Measurements from ENCODE around the gene VIPR2.
"Not testable (repeated sequence)": the region's sequence is repeated elsewhere in the genome, so short reads cannot be mapped to it uniquely, and the experiment has no call there.

Gene VIPR2

GRCh38 chr7:159086301-159086925 lies 58.3 kb downstream of the VIPR2 start:
- no peak for DNase-seq

DNA sequence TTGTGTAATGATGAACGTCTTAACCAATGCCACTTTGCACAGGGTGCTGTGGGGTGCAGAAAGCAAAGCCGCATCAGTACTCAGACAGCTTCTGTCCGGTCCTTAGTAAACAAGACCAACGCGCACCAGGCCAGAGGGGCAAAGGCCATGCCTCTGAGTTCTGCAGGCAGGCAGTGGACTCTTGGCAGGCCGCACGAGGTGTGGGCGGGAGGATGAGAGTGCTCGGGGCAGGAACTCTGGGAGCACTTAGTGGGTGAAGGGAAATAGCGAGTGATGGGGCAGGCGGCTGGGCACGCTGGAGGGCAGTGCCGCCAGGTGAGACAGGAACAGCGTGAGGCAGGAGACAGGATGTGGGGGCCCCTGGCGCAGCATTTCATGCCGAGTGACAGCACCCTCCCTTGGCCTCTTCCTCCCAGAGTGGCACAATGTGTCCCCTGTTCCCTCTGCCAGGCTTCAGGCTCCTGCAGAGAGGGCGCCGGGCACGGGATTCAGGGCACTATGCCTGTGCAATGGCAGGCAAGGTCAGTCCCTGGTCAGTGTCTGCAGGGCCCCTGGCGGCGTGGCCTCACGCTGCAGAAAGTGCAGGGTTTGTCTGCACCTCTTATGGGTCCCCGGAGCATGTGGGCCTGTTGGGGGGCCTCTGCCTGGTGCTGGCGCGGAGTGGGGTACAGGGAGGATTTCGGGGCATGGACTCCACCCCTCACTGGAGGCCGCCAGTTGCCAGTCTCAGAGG lies 60.4 kb downstream of the VIPR2 start:
- no peak for DNase-seq

GRCh38 chr7:159083698-159084068 lies 61.0 kb downstream of the VIPR2 start:
- no peak for DNase-seq

DNA sequence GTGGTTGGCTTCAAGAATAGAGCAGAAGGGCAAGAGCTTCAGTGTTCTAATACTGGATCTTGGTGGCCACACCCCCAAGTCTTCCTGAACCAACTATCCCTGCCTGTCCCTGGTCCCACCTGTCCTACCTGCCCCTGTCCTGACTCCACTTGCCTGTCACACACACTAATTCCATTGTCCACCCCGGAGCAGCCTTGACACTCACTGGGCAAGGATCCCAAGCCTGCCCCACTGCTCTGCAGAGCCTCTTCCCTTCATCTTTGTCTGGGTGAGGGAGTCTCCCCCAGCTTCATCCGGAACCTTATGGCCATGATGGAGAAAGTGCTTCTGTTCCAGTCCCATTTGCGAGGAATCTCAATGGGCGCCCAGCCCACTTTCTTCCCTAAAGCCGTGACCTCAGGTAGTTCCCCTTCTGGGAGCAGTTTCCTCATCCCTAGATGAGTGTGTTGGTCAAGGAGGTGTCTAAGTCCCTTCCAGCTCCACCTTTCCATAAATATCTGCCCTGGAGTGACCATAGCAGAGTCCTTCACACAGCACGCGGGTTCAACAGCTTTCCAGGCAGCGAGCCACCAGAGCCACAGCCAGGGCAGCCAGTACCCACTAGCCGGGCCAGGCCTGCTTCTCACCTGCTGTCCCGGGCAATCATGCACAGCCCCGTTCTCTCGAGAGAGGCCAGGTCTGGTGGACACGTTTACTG lies 61.5 kb downstream of the VIPR2 start:
- DNase-seq, result no peak

DNA sequence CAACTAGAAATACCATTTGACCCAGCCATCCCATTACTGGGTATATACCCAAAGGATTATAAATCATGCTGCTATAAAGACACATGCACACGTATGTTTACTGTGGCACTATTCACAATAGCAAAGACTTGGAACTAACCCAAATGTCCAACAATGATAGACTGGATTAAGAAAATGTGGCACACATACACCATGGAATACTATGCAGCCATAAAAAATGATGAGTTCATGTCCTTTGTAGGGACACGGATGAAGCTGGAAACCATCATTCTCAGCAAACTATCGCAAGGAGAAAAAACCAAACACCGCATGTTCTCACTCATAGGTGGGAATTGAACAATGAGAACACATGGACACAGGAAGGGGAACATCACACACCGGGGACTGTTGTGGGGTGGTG lies 62.6 kb downstream of the VIPR2 start:
- DNase-seq, result not testable (repeated sequence)

- DNase-seq, result no peak
These were observed 65.8 kb downstream of the VIPR2 start for GRCh38 chr7:159078911-159079270.

DNA sequence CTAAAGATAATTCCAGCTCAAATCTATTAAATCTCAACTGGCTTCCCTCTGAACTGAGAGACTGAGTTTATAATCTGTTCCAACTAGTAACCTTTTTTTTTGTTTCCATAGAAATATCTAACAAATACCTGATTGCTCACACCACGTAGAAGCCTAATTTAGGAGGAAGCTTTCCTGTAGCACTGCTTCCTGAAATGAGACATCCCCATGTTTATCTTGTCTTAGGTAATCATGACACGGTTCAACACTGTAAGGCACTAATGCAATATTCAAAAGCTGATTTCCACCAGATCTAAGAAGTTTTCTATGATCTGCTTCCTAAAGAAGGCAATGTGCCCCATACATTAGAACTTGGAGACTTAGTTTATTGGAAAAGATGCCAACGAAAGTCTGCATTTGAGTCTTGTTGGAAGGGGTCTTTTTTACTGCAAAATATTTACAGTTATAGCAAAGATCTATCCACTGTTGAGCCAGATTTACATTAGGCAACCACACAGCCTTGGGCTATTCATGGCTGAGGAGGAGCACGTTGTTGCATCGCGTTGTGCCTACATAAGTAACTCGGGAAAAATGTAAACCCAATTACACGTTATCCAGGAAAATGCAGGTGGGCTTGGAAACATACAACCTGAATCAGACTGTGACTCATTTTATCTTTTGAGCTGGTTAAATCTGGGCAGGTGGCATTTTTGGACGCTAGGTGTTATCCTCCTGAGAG lies 66.3 kb downstream of the VIPR2 start:
- no peak for DNase-seq

DNA sequence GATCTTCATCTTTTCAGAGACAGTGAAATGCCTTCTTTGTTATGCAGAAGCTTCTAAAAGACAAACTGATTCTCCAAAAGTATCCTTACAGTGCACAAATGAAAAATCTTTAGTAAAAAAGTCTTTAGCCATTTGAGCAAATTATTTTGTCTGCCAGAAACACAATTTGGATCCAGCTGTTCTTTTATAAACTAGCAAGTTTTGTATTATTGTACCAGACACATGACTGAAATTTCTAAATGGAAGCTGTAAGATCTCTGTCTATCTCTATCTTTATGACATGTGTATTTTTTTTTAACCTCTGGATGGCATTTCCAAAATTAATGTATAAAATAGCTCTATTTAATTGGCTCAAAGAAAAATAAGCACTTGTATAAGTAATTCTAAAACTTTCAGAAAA lies 68.3 kb downstream of the VIPR2 start:
- no peak for DNase-seq

DNA sequence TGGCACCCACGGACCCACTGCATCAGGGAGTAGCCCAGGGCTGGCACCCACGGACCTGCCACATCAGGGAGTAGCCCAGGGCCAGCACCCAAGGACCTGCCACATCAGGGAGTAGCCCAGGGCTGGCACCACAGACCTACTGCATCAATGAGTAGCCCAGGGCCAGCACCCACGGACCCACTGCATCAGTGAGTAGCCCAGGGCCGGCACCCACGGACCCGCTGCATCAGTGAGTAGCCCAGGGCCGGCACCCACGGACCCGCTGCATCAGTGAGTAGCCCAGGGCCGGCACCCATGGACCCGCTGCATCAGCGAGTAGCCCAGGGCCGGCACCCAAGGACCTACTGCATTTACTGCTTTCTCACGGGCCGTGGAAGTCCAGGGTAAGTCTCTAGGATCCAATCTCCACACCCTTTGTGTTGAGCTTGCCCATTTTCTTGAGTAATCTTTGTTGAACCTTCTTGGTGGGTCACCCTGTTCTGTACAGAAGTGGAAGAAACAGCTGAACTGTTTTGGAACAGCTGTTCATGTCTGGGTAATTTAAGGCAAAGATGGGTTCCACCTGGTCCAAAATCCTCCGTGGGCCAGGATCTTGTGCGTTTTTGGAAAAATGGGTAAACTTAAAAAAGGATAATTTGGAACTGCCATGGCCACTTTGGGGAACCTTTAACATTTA lies 69.0 kb downstream of the VIPR2 start:
- DNase-seq, result no peak

GRCh38 chr7:159071260-159071659 lies 73.4 kb downstream of the VIPR2 start:
- DNase-seq, result no peak

DNA sequence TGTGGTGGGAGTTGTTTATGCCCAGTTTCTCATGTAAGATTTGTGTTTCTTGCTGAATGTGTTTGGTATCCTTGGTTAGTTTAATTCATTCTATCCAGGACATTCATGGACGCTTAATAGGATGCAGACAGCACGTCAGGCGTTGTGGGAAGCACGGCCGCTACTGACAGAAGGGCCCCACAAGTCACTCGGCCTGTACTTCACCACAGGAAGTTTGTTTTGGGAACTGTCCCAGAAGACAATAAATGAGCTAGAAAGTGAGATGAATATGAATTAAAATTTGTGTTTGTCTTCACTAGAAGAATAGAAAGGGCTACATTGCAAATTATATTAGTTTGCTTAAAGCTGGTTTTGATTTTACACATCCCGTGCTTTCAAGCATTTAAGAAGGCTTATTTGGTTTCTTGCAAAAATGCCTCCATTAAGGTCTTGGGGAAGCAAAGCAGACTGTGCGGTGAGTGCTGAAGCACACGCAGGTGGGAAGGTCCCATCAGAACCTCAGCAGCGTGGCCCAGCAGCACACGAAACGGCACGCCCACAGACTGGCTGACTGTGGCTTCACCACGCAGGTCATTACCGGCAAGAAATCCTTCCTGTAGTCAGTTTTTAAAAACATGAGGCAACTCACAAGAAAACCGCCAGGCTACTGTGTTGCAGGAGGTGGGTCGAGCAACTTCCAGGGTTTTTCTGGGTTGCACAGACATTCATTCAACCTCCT lies 74.1 kb downstream of the VIPR2 start:
- DNase-seq, result no peak

- no peak for DNase-seq
These were observed 75.7 kb downstream of the VIPR2 start for GRCh38 chr7:159068893-159069448.

- no peak for DNase-seq
These were observed 76.2 kb downstream of the VIPR2 start for GRCh38 chr7:159068488-159068811.

DNA sequence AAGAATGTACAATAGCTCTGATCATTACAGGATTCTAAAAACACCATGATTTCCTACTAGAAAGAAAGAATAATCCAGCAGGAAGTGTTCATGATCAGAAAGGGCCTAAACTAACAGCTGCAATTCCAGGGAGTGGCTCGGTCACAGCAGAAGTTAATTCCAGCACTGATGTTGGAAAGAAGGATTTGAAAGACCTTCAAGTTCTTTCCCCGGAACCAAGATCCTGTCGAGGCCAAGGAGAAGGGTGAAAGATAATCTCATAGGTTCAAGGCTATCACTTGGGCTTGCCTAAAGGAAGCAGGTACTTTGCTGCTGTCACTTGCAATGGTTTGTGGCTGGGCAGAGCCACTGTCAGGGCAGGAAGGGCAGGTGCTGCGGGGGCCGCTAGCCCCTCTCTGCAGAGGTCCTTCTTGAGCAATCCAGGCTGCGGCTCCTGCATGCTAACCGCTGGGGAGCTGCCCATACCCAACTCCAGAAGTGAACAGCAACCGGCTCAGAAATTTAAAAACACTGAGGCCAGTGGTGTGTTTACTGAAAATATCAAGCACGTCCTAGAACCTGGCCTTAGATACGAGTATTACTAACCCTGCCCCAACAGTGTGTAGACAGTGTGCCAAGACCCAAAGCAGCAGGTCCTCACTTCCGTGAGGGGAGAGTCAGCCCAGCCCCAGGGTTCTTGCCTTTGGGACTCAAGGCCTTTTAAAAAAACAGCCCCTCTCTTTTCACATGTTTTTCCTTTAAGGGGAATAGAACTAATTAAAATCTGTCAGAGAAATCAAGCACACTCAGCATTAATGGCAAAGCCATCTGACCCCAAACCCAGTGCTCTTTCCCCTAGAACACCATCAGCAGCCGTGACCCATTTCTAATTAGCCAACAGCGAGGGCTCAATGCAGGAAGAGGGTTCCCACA lies 76.8 kb downstream of the VIPR2 start:
- DNase-seq, result no peak

GRCh38 chr7:159066816-159067575 lies 77.7 kb downstream of the VIPR2 start:
- DNase-seq, result no peak

GRCh38 chr7:159065852-159066480 lies 78.7 kb downstream of the VIPR2 start:
- no peak for DNase-seq

- DNase-seq, result no peak
These were observed 79.7 kb downstream of the VIPR2 start for GRCh38 chr7:159064816-159065510.

GRCh38 chr7:159064121-159064815 lies 80.4 kb downstream of the VIPR2 start:
- no peak for DNase-seq

Data from activated effector memory CD4-positive, alpha-beta T cell treated with Interleukin-2 at 50 U/mL for 16 hours (primary cell).